Measurements from ENCODE around the gene PPARD. TPM values are rescaled to one million over a fixed set of nuclear protein-coding genes. Genes with fewer than 3 reads are reported as not detected.
A peak's percentile ranks its signal among the peaks of the same experiment; 100 is the strongest.

PPARD gene
- total and polyA plus RNA-seq, 4 experiments from 2014 or later: 2.6 to 38.7 (median 24.0) TPM

GRCh38 chr6:35419961-35420360, 77.6 kb downstream of the PPARD start:
- no peaks in the 10 kb centered on the region for H3K9me3 ChIP-seq (ENCODE audit: control insufficient read depth in 1 of 2, low read length in 2 of 2)
- no peak for DNase-seq
- Mint-ChIP-seq H3K27me3 (no peaks in the 10 kb centered on the region), H3K4me1 (peaks cover 27 to 35% (median 30%) of the 10 kb centered on the region in 4 donors), H3K9me3 (no peaks in the 10 kb centered on the region), H3K27ac (peak overlapping the region in 2 of 7 donors; percentile 32 to 64), H3K4me3 (peak overlapping the region in 2 of 8 donors; percentile 10 to 47), H3K36me3 (peaks cover 35 to 64% of the 10 kb centered on the region in 2 donors)
- no peak overlapping the region for H3K27ac ChIP-seq (ENCODE audit: low read depth, low read length)
- H3K27me3 ChIP-seq (ENCODE audit: insufficient read depth, low read length): no peaks in the 10 kb centered on the region
- H3K4me3 ChIP-seq (ENCODE audit: low read length in 2 of 2): no peak overlapping the region
- POLR2A ChIA-PET (ENCODE audit: partially characterized antibody): interaction anchor here (0.6 to 2.0 kb wide), 8 partner anchors 16 to 123 kb away, joined by 3 to 9 read pairs (median 3); no protein-coding TSS in a partner anchor
- H3K4me1 ChIP-seq (ENCODE audit: insufficient read depth, low read length): peaks cover 25% of the 10 kb centered on the region
- intact Hi-C loops (cut with micrococcal nuclease): loop anchor here (1.0 kb wide), 1 partner anchor 29 kb away; no protein-coding TSS in a partner anchor
- peaks cover 32% of the 10 kb centered on the region for H3K36me3 ChIP-seq (ENCODE audit: insufficient read depth, low read length)
- CTCF ChIA-PET (ENCODE audit: partially characterized antibody): interaction anchor here (0.7 to 7.8 kb wide), 22 partner anchors 8 to 127 kb away, joined by 3 to 55 read pairs (median 5); partner anchors contain the start of genes DEF6, FANCE and PPARD

- H3K27me3 Mint-ChIP-seq: no peaks in the 10 kb centered on the region
- Histone ChIP-seq H3K4me3 (ENCODE audit: low read length in 2 of 2) (no peak overlapping the region), H3K36me3 (ENCODE audit: insufficient read depth, low read length) (peaks cover 42% of the 10 kb centered on the region), H3K27ac (ENCODE audit: low read depth, low read length) (no peak overlapping the region), H3K4me1 (ENCODE audit: insufficient read depth, low read length) (no peaks in the 10 kb centered on the region), H3K27me3 (ENCODE audit: insufficient read depth, low read length) (no peaks in the 10 kb centered on the region), H3K9me3 (ENCODE audit: control insufficient read depth in 1 of 2, low read length in 2 of 2) (peaks cover 0 to 13% of the 10 kb centered on the region in 2 donors)
- ChIA-PET CTCF (ENCODE audit: partially characterized antibody) (no interaction called here), POLR2A (ENCODE audit: partially characterized antibody) (interaction anchor here (1.1 kb wide), 1 partner anchor 32 kb away, joined by 3 read pairs; no protein-coding TSS in a partner anchor)
- intact Hi-C loops (cut with micrococcal nuclease): no loop called here
- H3K4me1 Mint-ChIP-seq: no peaks in the 10 kb centered on the region
- no peak overlapping the region for H3K4me3 Mint-ChIP-seq
- peaks cover 49 to 58% of the 10 kb centered on the region in 2 donors for H3K36me3 Mint-ChIP-seq
- no peak for DNase-seq
- H3K27ac Mint-ChIP-seq: peak overlapping the region in 1 of 7 donors; percentile 10
- peaks cover 0 to 25% (median 14%) of the 10 kb centered on the region in 8 donors for H3K9me3 Mint-ChIP-seq
Observed at GRCh38 chr6:35425284-35425683, 82.9 kb downstream of the PPARD start.

- intact Hi-C loops (cut with micrococcal nuclease): no loop called here
Observed at GRCh38 chr6:35426074-35426473, 83.7 kb downstream of the PPARD start.

GRCh38 chr6:35427435-35427834, 85.1 kb downstream of the PPARD start:
- no peak overlapping the region for H3K4me3 Mint-ChIP-seq
- H3K27ac ChIP-seq (ENCODE audit: low read depth, low read length): no peak overlapping the region
- no peaks in the 10 kb centered on the region for H3K4me1 ChIP-seq (ENCODE audit: insufficient read depth, low read length)
- peaks cover 0 to 13% of the 10 kb centered on the region in 2 donors for H3K9me3 ChIP-seq (ENCODE audit: control insufficient read depth in 1 of 2, low read length in 2 of 2)
- no peak for DNase-seq
- intact Hi-C loops (cut with micrococcal nuclease): no loop called here
- peaks cover 43 to 47% of the 10 kb centered on the region in 2 donors for H3K36me3 Mint-ChIP-seq
- H3K36me3 ChIP-seq (ENCODE audit: insufficient read depth, low read length): peaks cover 32% of the 10 kb centered on the region
- peaks cover 0 to 27% (median 14%) of the 10 kb centered on the region in 8 donors for H3K9me3 Mint-ChIP-seq
- no peak overlapping the region for H3K4me3 ChIP-seq (ENCODE audit: low read length in 2 of 2)
- ChIA-PET CTCF (ENCODE audit: partially characterized antibody) (interaction anchor here (1.1 to 1.9 kb wide), 3 partner anchors 8 to 40 kb away, joined by 4 to 5 read pairs (median 5); no protein-coding TSS in a partner anchor), POLR2A (ENCODE audit: partially characterized antibody) (no interaction called here)
- H3K27me3 ChIP-seq (ENCODE audit: insufficient read depth, low read length): no peaks in the 10 kb centered on the region
- H3K4me1 Mint-ChIP-seq: no peaks in the 10 kb centered on the region
- H3K27me3 Mint-ChIP-seq: no peaks in the 10 kb centered on the region
- no peak overlapping the region for H3K27ac Mint-ChIP-seq

More at GRCh38 chr6:35426074-35426473, 83.7 kb downstream of the PPARD start:
- peak overlapping the region in 1 of 7 donors; percentile 69 for H3K27ac Mint-ChIP-seq
- H3K4me1 Mint-ChIP-seq: no peaks in the 10 kb centered on the region
- H3K9me3 ChIP-seq (ENCODE audit: control insufficient read depth in 1 of 2, low read length in 2 of 2): peaks cover 0 to 13% of the 10 kb centered on the region in 2 donors
- no peak overlapping the region for H3K27ac ChIP-seq (ENCODE audit: low read depth, low read length)
- POLR2A ChIA-PET (ENCODE audit: partially characterized antibody): interaction anchor here (1.1 kb wide), 1 partner anchor 33 kb away, joined by 3 read pairs; no protein-coding TSS in a partner anchor
- CTCF ChIA-PET (ENCODE audit: partially characterized antibody): no interaction called here
- no peaks in the 10 kb centered on the region for H3K27me3 Mint-ChIP-seq
- no peaks in the 10 kb centered on the region for H3K4me1 ChIP-seq (ENCODE audit: insufficient read depth, low read length)
- no peak for DNase-seq
- H3K4me3 ChIP-seq (ENCODE audit: low read length in 2 of 2): no peak overlapping the region
- H3K9me3 Mint-ChIP-seq: peaks cover 0 to 27% (median 14%) of the 10 kb centered on the region in 8 donors
- H3K36me3 Mint-ChIP-seq: peaks cover 49 to 55% of the 10 kb centered on the region in 2 donors
- no peak overlapping the region for H3K4me3 Mint-ChIP-seq
- no peaks in the 10 kb centered on the region for H3K27me3 ChIP-seq (ENCODE audit: insufficient read depth, low read length)
- peaks cover 42% of the 10 kb centered on the region for H3K36me3 ChIP-seq (ENCODE audit: insufficient read depth, low read length)

GRCh38 chr6:35427851-35428321, 85.5 kb downstream of the PPARD start:
- no peak for DNase-seq
- Mint-ChIP-seq H3K9me3 (peaks cover 0 to 27% (median 14%) of the 10 kb centered on the region in 8 donors), H3K36me3 (peaks cover 41 to 44% of the 10 kb centered on the region in 2 donors), H3K27ac (no peak overlapping the region), H3K4me1 (no peaks in the 10 kb centered on the region), H3K4me3 (no peak overlapping the region), H3K27me3 (no peaks in the 10 kb centered on the region)
- H3K9me3 ChIP-seq (ENCODE audit: control insufficient read depth in 1 of 2, low read length in 2 of 2): peaks cover 0 to 13% of the 10 kb centered on the region in 2 donors
- H3K4me3 ChIP-seq (ENCODE audit: low read length in 2 of 2): no peak overlapping the region
- H3K27ac ChIP-seq (ENCODE audit: low read depth, low read length): no peak overlapping the region
- H3K4me1 ChIP-seq (ENCODE audit: insufficient read depth, low read length): no peaks in the 10 kb centered on the region
- H3K36me3 ChIP-seq (ENCODE audit: insufficient read depth, low read length): peaks cover 30% of the 10 kb centered on the region
- ChIA-PET POLR2A (ENCODE audit: partially characterized antibody) (no interaction called here), CTCF (ENCODE audit: partially characterized antibody) (interaction anchor here (1.1 to 1.9 kb wide), 5 partner anchors 9 to 86 kb away, joined by 3 to 5 read pairs (median 4); no protein-coding TSS in a partner anchor)
- H3K27me3 ChIP-seq (ENCODE audit: insufficient read depth, low read length): no peaks in the 10 kb centered on the region
- intact Hi-C loops (cut with micrococcal nuclease): no loop called here

GRCh38 chr6:35428421-35429149, 86.2 kb downstream of the PPARD start:
- intact Hi-C loops (cut with micrococcal nuclease): no loop called here
- no peaks in the 10 kb centered on the region for H3K4me1 Mint-ChIP-seq
- H3K9me3 Mint-ChIP-seq: peaks cover 0 to 27% (median 14%) of the 10 kb centered on the region in 8 donors
- no peak for DNase-seq
- Histone ChIP-seq H3K9me3 (ENCODE audit: control insufficient read depth in 1 of 2, low read length in 2 of 2) (peaks cover 0 to 13% of the 10 kb centered on the region in 2 donors), H3K4me1 (ENCODE audit: insufficient read depth, low read length) (no peaks in the 10 kb centered on the region), H3K27ac (ENCODE audit: low read depth, low read length) (no peak overlapping the region), H3K36me3 (ENCODE audit: insufficient read depth, low read length) (peaks cover 28% of the 10 kb centered on the region), H3K4me3 (ENCODE audit: low read length in 2 of 2) (no peak overlapping the region), H3K27me3 (ENCODE audit: insufficient read depth, low read length) (no peaks in the 10 kb centered on the region)
- no peak overlapping the region for H3K4me3 Mint-ChIP-seq
- POLR2A ChIA-PET (ENCODE audit: partially characterized antibody): no interaction called here
- peaks cover 38 to 42% of the 10 kb centered on the region in 2 donors for H3K36me3 Mint-ChIP-seq
- H3K27me3 Mint-ChIP-seq: no peaks in the 10 kb centered on the region
- peak overlapping the region in 1 of 7 donors; percentile 17 for H3K27ac Mint-ChIP-seq
- CTCF ChIA-PET (ENCODE audit: partially characterized antibody): interaction anchor here (1.1 to 1.9 kb wide), 4 partner anchors 10 to 87 kb away, joined by 3 to 5 read pairs (median 4); no protein-coding TSS in a partner anchor

GRCh38 chr6:35429463-35429862, 87.1 kb downstream of the PPARD start:
- Mint-ChIP-seq H3K36me3 (peaks cover 34 to 35% of the 10 kb centered on the region in 2 donors), H3K4me1 (no peaks in the 10 kb centered on the region), H3K27me3 (no peaks in the 10 kb centered on the region), H3K9me3 (peaks cover 0 to 27% (median 14%) of the 10 kb centered on the region in 8 donors), H3K27ac (peak overlapping the region in 1 of 7 donors; percentile 12), H3K4me3 (no peak overlapping the region)
- Histone ChIP-seq H3K36me3 (ENCODE audit: insufficient read depth, low read length) (peaks cover 19% of the 10 kb centered on the region), H3K27ac (ENCODE audit: low read depth, low read length) (no peak overlapping the region), H3K4me3 (ENCODE audit: low read length in 2 of 2) (no peak overlapping the region), H3K4me1 (ENCODE audit: insufficient read depth, low read length) (no peaks in the 10 kb centered on the region), H3K9me3 (ENCODE audit: control insufficient read depth in 1 of 2, low read length in 2 of 2) (peaks cover 0 to 13% of the 10 kb centered on the region in 2 donors), H3K27me3 (ENCODE audit: insufficient read depth, low read length) (no peaks in the 10 kb centered on the region)
- intact Hi-C loops (cut with micrococcal nuclease): no loop called here
- no peak for DNase-seq
- POLR2A ChIA-PET (ENCODE audit: partially characterized antibody): no interaction called here
- CTCF ChIA-PET (ENCODE audit: partially characterized antibody): no interaction called here
